H1 (cell line): Measurements from ENCODE around the gene TAPBPL. TPM values are rescaled to one million over a fixed set of nuclear protein-coding genes. Genes with fewer than 3 reads are reported as not detected.
"Not testable (repeated sequence)": the region's sequence is repeated elsewhere in the genome, so short reads cannot be mapped to it uniquely, and the experiment has no call there.

Experiments used
- CTCF ChIA-PET: fragments of 300-600 bp; sonication (Branson Sonifier 250); formaldehyde crosslinking; loops from one replicate; lab custom pipeline; 2021; ENCODE audit not compliant: partially characterized antibody; lab: Charles Lee
- POLR2A ChIA-PET: fragments of 300-600 bp; sonication (Branson Sonifier 250); formaldehyde crosslinking; loops from one replicate; lab custom pipeline; 2021; ENCODE audit warnings: inconsistent platforms; ENCODE audit not compliant: partially characterized antibody; lab: Charles Lee
- DNase-seq, 2 experiments: peaks; one replicate each; pipeline versions ENCODE4 v3.0.0 to v3.0.0-alpha.2; 2010 to 2022; ENCODE audit warnings: low spot score in 2 of 2, low read depth in 1 of 2, mixed read lengths in 1 of 2
- FAIRE-seq: peaks from 2 replicates; lab custom pipeline; 2011; peaks lifted over from hg19 to GRCh38; lab: Jason Lieb, UNC
- H2AFZ ChIP-seq: 2 replicates; pipeline ENCODE4 v1.8.1; 2012; ENCODE audit warnings: low read length, inconsistent platforms
- H2AK5ac ChIP-seq: 2 replicates; pipeline ENCODE4 v1.6.1; 2013; ENCODE audit warnings: low read depth, low read length
- H2BK120ac ChIP-seq: replicated peaks from 2 replicates; pipeline ENCODE3; 2013; ENCODE audit warnings: low read depth, low read length, inconsistent platforms
- H2BK12ac ChIP-seq: 2 replicates; pipeline ENCODE4 v1.6.1; 2013; ENCODE audit warnings: low read depth, low read length
- H2BK15ac ChIP-seq: 2 replicates; pipeline ENCODE4 v1.6.1; 2013; ENCODE audit warnings: low read length
- H2BK20ac ChIP-seq: 2 replicates; pipeline ENCODE4 v1.6.1; 2013; ENCODE audit warnings: low read length
- H2BK5ac ChIP-seq: 2 replicates; pipeline ENCODE4 v1.6.1; 2013; ENCODE audit warnings: low read depth, low read length
- H3K14ac ChIP-seq: 2 replicates; pipeline ENCODE4 v1.6.1; 2013; ENCODE audit warnings: inconsistent platforms; ENCODE audit not compliant: insufficient read length
- H3K18ac ChIP-seq: 2 replicates; pipeline ENCODE4 v1.6.1; 2013; ENCODE audit warnings: low read length; ENCODE audit errors: extremely low read depth
- H3K23ac ChIP-seq: 2 replicates; pipeline ENCODE4 v1.6.1; 2013; ENCODE audit warnings: inconsistent platforms; ENCODE audit not compliant: insufficient read length
- H3K23me2 ChIP-seq: 2 replicates; pipeline ENCODE4 v1.6.1; 2013; ENCODE audit warnings: low read depth, low read length
- H3K27ac ChIP-seq: 2 replicates; pipeline ENCODE4 v1.6.1; 2011; ENCODE audit warnings: low read depth, low read length, inconsistent platforms
- H3K27me3 ChIP-seq, 4 experiments: replicated peaks in 1 of 4; 1 replicate in 1 of 4; 2 replicates in 3 of 4; pipeline versions ENCODE4 v1.6.1 to v1.8.1; 2011 to 2013; ENCODE audit warnings: low read length in 3 of 4, mild to moderate bottlenecking in 3 of 4, inconsistent platforms in 2 of 4, mixed read lengths in 2 of 4, moderate library complexity in 1 of 4; ENCODE audit not compliant: control insufficient read depth in 3 of 4, insufficient read depth in 3 of 4; ENCODE audit errors: extremely low read depth in 1 of 4
- H3K36me3 ChIP-seq, 4 experiments: 2 replicates each; pipeline versions ENCODE4 v1.6.1 to v1.8.1; 2011 to 2013; ENCODE audit warnings: mild to moderate bottlenecking in 4 of 4, low read length in 3 of 4, moderate library complexity in 2 of 4, control low read depth in 1 of 4, inconsistent platforms in 1 of 4; ENCODE audit not compliant: insufficient read depth in 4 of 4, control insufficient read depth in 2 of 4
- H3K4ac ChIP-seq: replicated peaks from 2 replicates; pipeline ENCODE3; 2013; ENCODE audit warnings: low read length, low read depth, mixed read lengths, inconsistent platforms; ENCODE audit not compliant: insufficient read length
- H3K4me1 ChIP-seq, 4 experiments: replicated peaks in 1 of 4; 1 replicate in 1 of 4; 2 replicates in 3 of 4; pipeline versions ENCODE4 v1.6.1 to v1.8.1; 2011 to 2013; ENCODE audit warnings: low read length in 3 of 4, inconsistent platforms in 2 of 4, mixed read lengths in 1 of 4; ENCODE audit not compliant: insufficient read depth in 4 of 4, control insufficient read depth in 3 of 4
- H3K4me2 ChIP-seq, 2 experiments: 2 replicates each; pipeline versions ENCODE4 v1.6.1 to v1.8.1; 2011 to 2013; ENCODE audit warnings: low read depth in 2 of 2, low read length in 2 of 2, control low read depth in 1 of 2, inconsistent platforms in 1 of 2, mild to moderate bottlenecking in 1 of 2; ENCODE audit not compliant: insufficient read depth in 1 of 2
- H3K4me3 ChIP-seq, 4 experiments: fragments of 200-600, 300-600 bp in 1 of 4; sonication (generic), shearing (Covaris generic), sonication (Bioruptor Twin) in 1 of 4; 2 replicates each; pipeline versions ENCODE4 v1.5.1 to v1.8.1; 2011 to 2016; ENCODE audit warnings: low read length in 4 of 4, low read depth in 3 of 4, control low read depth in 2 of 4, inconsistent platforms in 2 of 4, mild to moderate bottlenecking in 2 of 4, mixed read lengths in 1 of 4, moderate library complexity in 1 of 4; ENCODE audit not compliant: insufficient read depth in 2 of 4; ENCODE audit errors: extremely low read depth in 1 of 4
- H3K56ac ChIP-seq: replicated peaks from 2 replicates; pipeline ENCODE3; 2013; ENCODE audit warnings: low read depth, mild to moderate bottlenecking, mixed read lengths, low read length, inconsistent platforms; ENCODE audit not compliant: insufficient read length
- H3K79me1 ChIP-seq: 2 replicates; pipeline ENCODE4 v1.6.1; 2013; ENCODE audit warnings: low read depth, low read length, control low read depth
- H3K79me2 ChIP-seq, 2 experiments: 2 replicates each; pipeline versions ENCODE4 v1.6.1 to v1.8.1; 2012 to 2013; ENCODE audit warnings: low read length in 2 of 2, mild to moderate bottlenecking in 2 of 2, inconsistent platforms in 1 of 2; ENCODE audit not compliant: insufficient read depth in 2 of 2, control insufficient read depth in 1 of 2
- H3K9ac ChIP-seq, 4 experiments: replicated peaks in 1 of 4; 1 replicate in 1 of 4; 2 replicates in 3 of 4; pipeline versions ENCODE4 v1.6.1 to v1.8.1; 2011 to 2013; ENCODE audit warnings: low read depth in 3 of 4, low read length in 3 of 4, control low read depth in 2 of 4, mild to moderate bottlenecking in 2 of 4, moderate library complexity in 2 of 4, inconsistent platforms in 1 of 4; ENCODE audit errors: extremely low read depth in 1 of 4
- H3K9me3 ChIP-seq, 2 experiments: 2 replicates each; pipeline versions ENCODE4 v1.6.1 to v1.8.1; 2012 to 2013; ENCODE audit warnings: mild to moderate bottlenecking in 2 of 2, moderate library complexity in 2 of 2, control low read depth in 1 of 2, inconsistent platforms in 1 of 2, low read depth in 1 of 2, low read length in 1 of 2, mixed read lengths in 1 of 2; ENCODE audit not compliant: insufficient read depth in 2 of 2
- H4K20me1 ChIP-seq, 2 experiments: replicated peaks in 1 of 2; 2 replicates each; pipeline versions ENCODE3 to v1.8.1; 2011 to 2013; ENCODE audit warnings: inconsistent platforms in 2 of 2, low read length in 2 of 2, mild to moderate bottlenecking in 1 of 2; ENCODE audit not compliant: insufficient read depth in 2 of 2, control insufficient read depth in 1 of 2
- H4K5ac ChIP-seq: 2 replicates; pipeline ENCODE4 v1.6.1; 2013; ENCODE audit warnings: low read length, low read depth, mixed read lengths, inconsistent platforms; ENCODE audit not compliant: insufficient read length
- H4K8ac ChIP-seq: 2 replicates; pipeline ENCODE4 v1.8.0; 2013; ENCODE audit warnings: mild to moderate bottlenecking, moderate library complexity, low read length, inconsistent platforms; ENCODE audit not compliant: insufficient read depth; ENCODE audit errors: extremely low read depth
- H4K91ac ChIP-seq: replicated peaks from 2 replicates; pipeline ENCODE3; 2013; ENCODE audit warnings: low read length, mixed read lengths, inconsistent platforms; ENCODE audit not compliant: insufficient read length
- WGBS, 2 experiments: shearing (Covaris generic) in 1 of 2; methylation state at CpG; one replicate each; pipeline versions ENCODE4 v1.1.6 to v1.1.7; 2013 to 2015; ENCODE audit warnings: low lambda C conversion rate in 2 of 2, mixed read lengths in 2 of 2, inconsistent platforms in 1 of 2, low coverage in 1 of 2, missing lambda C conversion rate in 1 of 2; ENCODE audit not compliant: insufficient replicate concordance in 2 of 2, insufficient coverage in 1 of 2, insufficient read length in 1 of 2; ENCODE audit errors: extremely low coverage in 1 of 2, missing lambda C conversion rate in 1 of 2; 5-methylcytosine and 5-hydroxymethylcytosine counted together
- polyA plus RNA-seq, 7 experiments: library from polyadenylated mRNA; depleted of rRNA in 3 of 7; stranded (reverse) in 5 of 7; unstranded in 2 of 7; fragments of >200 nt in 5 of 7; fragments of 200-250 nt in 2 of 7; gene quantifications; 1 replicate in 5 of 7; 2 replicates in 1 of 7; 4 replicates in 1 of 7; pipeline versions ENCODE4 v1.2.1 to v1.2.3, GENCODE V29; 2011 to 2013; ENCODE audit warnings: missing spikeins in 2 of 7, mixed read lengths in 2 of 7
- total RNA-seq: library from RNA; stranded (reverse); fragmentation: NEBNext Ultra II Directional; extraction: Animal tissue kit (Norgen Biotek cat#: 25700); gene quantifications from 2 replicates; pipeline ENCODE4 v1.2.1, GENCODE V29; 2021

The TAPBPL gene
- total and polyA plus RNA-seq, 2 of the 8 experiments (the other 6 are each of a cell fraction or from before 2014, with no cell fraction given) = 0.61 to 1.5 TPM

DNA sequence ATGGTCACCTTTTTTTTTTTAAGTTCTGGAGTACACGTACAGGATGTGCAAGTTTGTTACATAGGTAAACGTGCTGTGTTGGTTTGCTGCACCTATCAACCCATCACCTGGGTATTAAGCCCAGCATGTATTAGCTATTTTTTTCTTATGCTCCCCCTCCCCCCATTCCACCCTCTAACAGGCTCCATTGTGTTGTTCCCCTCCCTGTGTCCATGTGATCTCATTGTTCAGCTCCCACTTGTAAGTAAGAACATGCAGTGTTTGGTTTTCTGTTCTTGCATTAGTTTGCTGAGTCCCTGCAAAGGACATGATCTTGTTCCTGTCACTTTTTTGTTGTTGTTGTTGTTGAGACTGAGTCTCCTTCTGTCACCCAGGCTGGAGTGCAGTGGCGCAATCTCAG, 45.4 kb downstream of the TAPBPL start:
- not testable (repeated sequence) for H3K27ac ChIP-seq, DNase-seq, H2BK120ac ChIP-seq, H3K23ac ChIP-seq, H3K18ac ChIP-seq, H2AFZ ChIP-seq, H3K79me1 ChIP-seq, H4K5ac ChIP-seq, H2BK12ac ChIP-seq, H3K4me3 ChIP-seq, H3K4ac ChIP-seq, H4K91ac ChIP-seq, H3K23me2 ChIP-seq, H3K9me3 ChIP-seq, H2AK5ac ChIP-seq, FAIRE-seq, H2BK20ac ChIP-seq, H3K9ac ChIP-seq, H3K4me1 ChIP-seq, H2BK15ac ChIP-seq, H3K14ac ChIP-seq, H3K4me2 ChIP-seq, H3K56ac ChIP-seq, H4K8ac ChIP-seq, H4K20me1 ChIP-seq, H3K27me3 ChIP-seq, H2BK5ac ChIP-seq
- 71% methylated on average over 3 of the region's 3 CpGs; no CpG with 5 or more reads in 1 of the 2 experiments for whole genome bisulfite sequencing, 2 experiments
- ChIA-PET POLR2A (interaction anchor here (0.6 to 1.7 kb wide), 8 partner anchors 8 to 92 kb away, joined by 3 to 6 read pairs (median 4); partner anchors contain the start of genes GAPDH and VAMP1), CTCF (interaction anchor here (0.9 to 1.7 kb wide), 3 partner anchors 10 to 171 kb away, joined by 3 to 5 read pairs (median 3); no protein-coding TSS in a partner anchor)
- H3K79me2 ChIP-seq = peaks cover 0 to 46% of the 10 kb centered on the region in 2 experiments; a peak in 3 of 4 replicates
- peaks cover 7 to 48% (median 31%) of the 10 kb centered on the region in 4 experiments; a peak in 7 of 8 replicates for H3K36me3 ChIP-seq
